ENCODE measurements around the gene TMEM59.

TMEM59 gene

GRCh38 chr1:53981220-53981619 lies 71.8 kb downstream of the TMEM59 start:
- H3K4me3 ChIP-seq (ENCODE audit: low read length) = no peak overlapping the region
- no peak for DNase-seq (ENCODE audit: low read depth)
- TF ChIP-seq CTCF (IDR thresholded peaks at IDR 0.05; ENCODE audit: insufficient read depth, low read depth, low read length, missing control alignments) = no peak

- DNase-seq (ENCODE audit: low read depth) = no peak
- H3K4me3 ChIP-seq (ENCODE audit: low read length) = no peak overlapping the region
- TF ChIP-seq CTCF (IDR thresholded peaks at IDR 0.05; ENCODE audit: insufficient read depth, low read depth, low read length, missing control alignments) = no peak
Observed at GRCh38 chr1:53979712-53980450, 73.1 kb downstream of the TMEM59 start.
